Measurements from ENCODE around the gene NEK9.

NEK9 gene

GRCh38 chr14:75060420-75060819 is 66.4 kb downstream of the NEK9 start:
- H3K79me2 ChIP-seq (ENCODE audit: insufficient read depth, low read length), result peaks cover 34% of the 10 kb centered on the region
- H2AFZ ChIP-seq (ENCODE audit: low read depth, low read length, severe bottlenecking), result no peak overlapping the region
- no peak for TF ChIP-seq CTCF (IDR thresholded peaks at IDR 0.05; ENCODE audit: insufficient read depth, low read length, poor library complexity, severe bottlenecking)
- TF ChIP-seq EZH2phosphoT487 (conservative IDR thresholded peaks at IDR 0.05; ENCODE audit: low read length), result no peak
- H3F3A ChIP-seq (ENCODE audit: insufficient read depth), result peaks cover 2% of the 10 kb centered on the region; the same call in 1 of the 2 replicates
- no peak overlapping the region for H3K4me2 ChIP-seq (ENCODE audit: low read depth, low read length, poor library complexity, severe bottlenecking)
- H3K27me3 ChIP-seq (ENCODE audit: low read length), result no peaks in the 10 kb centered on the region
- no peak overlapping the region for H3K9ac ChIP-seq (ENCODE audit: low read length)
- H3K4me3 ChIP-seq (ENCODE audit: insufficient read depth, low read length, poor library complexity, severe bottlenecking), result no peak overlapping the region
- no peaks in the 10 kb centered on the region for H3K9me3 ChIP-seq (ENCODE audit: insufficient read depth, low read length)
- H3K36me3 ChIP-seq (ENCODE audit: low read length), result peaks cover 27% of the 10 kb centered on the region
- H3K9me2 ChIP-seq (replicated peaks; ENCODE audit: insufficient read depth, low read length), result no peaks in the 10 kb centered on the region
- no peak overlapping the region for H3K27ac ChIP-seq (ENCODE audit: low read depth, low read length)
- no peaks in the 10 kb centered on the region for H4K20me1 ChIP-seq (ENCODE audit: low read depth, low read length)

- Histone ChIP-seq H3K27me3 (ENCODE audit: low read length) (no peaks in the 10 kb centered on the region), H2AFZ (ENCODE audit: low read depth, low read length, severe bottlenecking) (no peak overlapping the region), H3K36me3 (ENCODE audit: low read length) (peaks cover 27% of the 10 kb centered on the region), H3K9me3 (ENCODE audit: insufficient read depth, low read length) (no peaks in the 10 kb centered on the region), H3K9ac (ENCODE audit: low read length) (no peak overlapping the region), H3F3A (ENCODE audit: insufficient read depth) (peaks cover 3% of the 10 kb centered on the region; the same call in 1 of the 2 replicates), H3K9me2 (replicated peaks; ENCODE audit: insufficient read depth, low read length) (no peaks in the 10 kb centered on the region), H3K27ac (ENCODE audit: low read depth, low read length) (no peak overlapping the region), H3K4me3 (ENCODE audit: insufficient read depth, low read length, poor library complexity, severe bottlenecking) (no peak overlapping the region), H3K79me2 (ENCODE audit: insufficient read depth, low read length) (peaks cover 34% of the 10 kb centered on the region), H4K20me1 (ENCODE audit: low read depth, low read length) (no peaks in the 10 kb centered on the region), H3K4me2 (ENCODE audit: low read depth, low read length, poor library complexity, severe bottlenecking) (no peak overlapping the region)
- TF ChIP-seq CTCF (IDR thresholded peaks at IDR 0.05; ENCODE audit: insufficient read depth, low read length, poor library complexity, severe bottlenecking), result no peak
- TF ChIP-seq EZH2phosphoT487 (conservative IDR thresholded peaks at IDR 0.05; ENCODE audit: low read length), result no peak
Measured at GRCh38 chr14:75059642-75060041, 67.2 kb downstream of the NEK9 start.

GRCh38 chr14:75054421-75054820 is 72.4 kb downstream of the NEK9 start:
- Histone ChIP-seq H4K20me1 (ENCODE audit: low read depth, low read length) (no peaks in the 10 kb centered on the region), H2AFZ (ENCODE audit: low read depth, low read length, severe bottlenecking) (no peak overlapping the region), H3K79me2 (ENCODE audit: insufficient read depth, low read length) (peaks cover 9% of the 10 kb centered on the region; the same call in 1 of the 2 replicates), H3K4me2 (ENCODE audit: low read depth, low read length, poor library complexity, severe bottlenecking) (no peak overlapping the region), H3K27me3 (ENCODE audit: low read length) (no peaks in the 10 kb centered on the region), H3K4me3 (ENCODE audit: insufficient read depth, low read length, poor library complexity, severe bottlenecking) (no peak overlapping the region), H3K27ac (ENCODE audit: low read depth, low read length) (no peak overlapping the region), H3K9me2 (replicated peaks; ENCODE audit: insufficient read depth, low read length) (no peaks in the 10 kb centered on the region), H3K36me3 (ENCODE audit: low read length) (peaks cover 7% of the 10 kb centered on the region), H3F3A (ENCODE audit: insufficient read depth) (peaks cover 27% of the 10 kb centered on the region), H3K9me3 (ENCODE audit: insufficient read depth, low read length) (no peaks in the 10 kb centered on the region), H3K9ac (ENCODE audit: low read length) (no peak overlapping the region)
- TF ChIP-seq EZH2phosphoT487 (conservative IDR thresholded peaks at IDR 0.05; ENCODE audit: low read length) (no peak), CTCF (IDR thresholded peaks at IDR 0.05; ENCODE audit: insufficient read depth, low read length, poor library complexity, severe bottlenecking) (no peak)

All from SU-DHL-6 (cell line).